ENCODE results near the gene HK2. TPM values are rescaled to one million over a fixed set of nuclear protein-coding genes. Genes with fewer than 3 reads are reported as not detected.
"Not testable (repeated sequence)": the region's sequence is repeated elsewhere in the genome, so short reads cannot be mapped to it uniquely, and the experiment has no call there.

HK2 gene
- total RNA-seq (2014; rRNA removed; shearing (Covaris generic)), result 0.09 and 1.0 TPM in 2 replicates

DNA sequence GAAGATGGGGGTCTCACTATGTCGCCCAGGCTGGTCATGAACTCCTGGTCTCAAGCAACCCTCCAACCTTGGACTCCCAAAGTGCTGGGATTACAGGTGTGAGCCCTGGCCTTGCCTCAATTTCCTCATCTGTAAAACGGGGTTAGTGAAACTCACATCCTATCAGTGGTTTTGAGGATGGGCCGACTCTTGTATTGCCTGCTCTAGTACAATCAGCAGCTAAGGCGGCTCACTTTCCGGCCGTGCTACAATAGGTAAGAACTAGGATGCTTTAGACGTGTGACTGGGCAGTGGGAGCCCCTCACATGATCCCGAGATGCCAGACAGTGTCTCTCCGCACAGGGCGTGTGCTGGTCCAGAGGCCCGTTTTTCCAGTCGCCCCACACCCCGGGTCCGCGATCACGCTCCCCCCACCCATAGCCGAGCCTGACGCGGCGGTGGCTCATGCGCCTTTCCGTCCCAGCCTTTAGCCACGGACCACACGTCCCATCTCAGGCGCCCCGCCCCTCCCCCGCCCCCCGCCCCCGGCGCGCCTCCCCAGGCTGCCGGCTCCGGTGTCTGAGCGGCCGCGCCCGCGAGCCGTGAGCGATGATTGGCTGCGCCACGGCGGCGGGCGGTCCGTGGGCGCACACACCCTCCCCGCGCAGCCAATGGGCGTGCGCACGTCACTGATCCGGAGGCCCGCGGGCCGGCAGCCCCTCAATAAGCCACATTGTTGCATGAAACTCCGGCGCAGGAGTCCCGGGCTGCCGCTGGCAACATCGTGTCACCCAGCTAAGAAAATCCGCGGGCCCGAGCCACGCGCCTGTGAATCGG, at the start of gene HK2:
TSS of gene HK2 (plus strand) at position 710 of the 816 bp plus-strand sequence. CDS start 454 bp downstream, outside the sequence.
- DNase-seq (ENCODE audit: low spot score), result no peak

DNA sequence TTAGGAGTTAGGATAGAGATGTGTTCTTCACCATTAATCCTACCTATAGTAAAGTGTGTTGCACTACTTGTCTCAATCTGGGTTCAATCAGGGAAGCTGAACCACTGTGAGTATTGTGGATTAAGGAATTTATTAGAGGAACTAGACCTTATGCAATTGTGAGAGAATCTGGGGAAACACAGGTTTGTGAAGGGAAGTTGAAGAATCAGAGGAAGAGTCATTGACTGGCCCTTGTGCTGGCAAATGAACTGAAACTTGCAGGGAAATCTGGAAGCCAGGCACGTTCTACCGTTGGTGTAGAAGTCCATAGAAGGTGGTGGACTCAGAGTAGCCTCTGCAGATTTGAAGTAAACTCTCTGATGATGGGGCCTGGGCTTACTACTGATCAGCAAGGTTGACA, 44.7 kb upstream of the HK2 start:
- no peak for DNase-seq (ENCODE audit: low spot score)

DNA sequence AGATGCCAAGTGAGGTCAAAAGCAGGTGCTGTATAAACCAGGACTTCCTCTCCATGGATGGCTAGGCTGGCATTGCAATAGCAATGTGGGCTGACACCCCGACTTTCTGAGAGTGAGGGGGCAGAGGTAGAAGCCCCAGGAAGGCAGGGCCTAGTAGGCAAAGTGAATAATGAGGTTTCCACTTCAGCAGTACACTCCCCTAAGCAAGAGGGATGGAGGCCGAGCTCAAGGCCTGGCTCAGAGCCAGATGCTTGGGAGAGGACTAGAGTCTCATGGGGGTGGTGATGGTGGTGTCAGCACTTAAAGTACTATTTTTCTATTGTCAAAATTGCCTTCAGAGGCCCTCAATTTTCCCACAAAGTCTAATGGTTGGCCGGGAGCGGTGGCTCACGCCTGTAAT, 41.6 kb upstream of the HK2 start:
- no peak for DNase-seq (ENCODE audit: low spot score)

DNA sequence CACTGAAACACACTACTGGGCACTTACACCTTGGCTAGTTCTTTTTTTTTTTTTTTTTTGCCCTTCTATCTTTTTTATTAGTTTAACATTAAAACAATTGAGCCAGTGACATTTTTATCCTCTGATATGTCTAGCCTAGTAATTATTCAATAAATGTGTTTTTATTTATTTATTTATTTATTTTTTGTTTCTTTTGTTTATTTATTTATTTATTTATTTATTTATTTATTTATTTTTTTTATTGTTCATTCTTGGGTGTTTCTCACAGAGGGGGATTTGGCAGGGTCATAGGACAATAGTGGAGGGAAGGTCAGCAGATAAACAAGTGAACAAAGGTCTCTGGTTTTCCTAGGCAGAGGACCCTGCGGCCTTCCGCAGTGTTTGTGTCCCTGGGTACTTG, 39.0 kb upstream of the HK2 start:
- not testable (repeated sequence) for DNase-seq (ENCODE audit: low spot score)

DNA sequence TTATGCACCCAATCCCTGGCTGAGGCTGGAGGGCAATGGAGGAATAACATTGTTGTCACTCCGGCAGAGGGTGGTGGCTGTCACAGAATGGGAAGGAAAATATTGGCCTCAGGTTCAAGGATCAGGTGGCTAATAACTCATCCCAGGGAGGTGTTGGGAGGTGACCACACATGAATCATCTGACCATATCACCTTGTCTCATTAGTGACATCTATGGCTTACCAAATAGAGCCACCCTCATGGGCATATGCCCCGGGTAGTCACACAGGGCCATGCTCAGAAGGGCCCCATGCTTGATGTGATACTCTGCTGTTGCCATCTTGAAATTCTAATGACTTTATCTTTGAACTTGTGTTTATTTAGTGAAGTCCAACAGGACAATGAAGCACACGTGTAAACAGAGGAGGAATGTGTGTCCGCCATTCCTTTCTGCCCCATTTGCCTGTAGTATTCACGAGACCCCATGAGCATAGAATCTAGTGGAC, 27.5 kb upstream of the HK2 start:
- DNase-seq (ENCODE audit: low spot score), result no peak

DNA sequence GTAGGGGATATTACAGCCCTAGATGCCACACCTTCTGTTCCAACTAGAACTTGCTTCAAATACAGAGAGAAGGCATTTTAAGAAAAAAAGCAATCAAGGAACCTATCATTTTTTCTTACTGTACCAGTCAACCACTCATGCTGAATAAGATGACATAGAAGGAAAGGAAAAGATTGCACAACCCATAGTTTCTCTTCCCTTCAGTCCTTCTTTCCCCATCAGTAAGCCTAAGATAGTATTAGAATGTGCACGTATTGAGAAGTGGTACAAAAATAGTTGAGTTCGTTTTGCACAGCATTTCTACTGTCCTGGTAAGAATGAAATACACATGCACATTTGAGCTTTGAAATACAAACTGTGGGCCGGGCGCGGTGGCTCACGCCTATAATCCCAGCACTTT, 27.0 kb upstream of the HK2 start:
- no peak for DNase-seq (ENCODE audit: low spot score)

DNA sequence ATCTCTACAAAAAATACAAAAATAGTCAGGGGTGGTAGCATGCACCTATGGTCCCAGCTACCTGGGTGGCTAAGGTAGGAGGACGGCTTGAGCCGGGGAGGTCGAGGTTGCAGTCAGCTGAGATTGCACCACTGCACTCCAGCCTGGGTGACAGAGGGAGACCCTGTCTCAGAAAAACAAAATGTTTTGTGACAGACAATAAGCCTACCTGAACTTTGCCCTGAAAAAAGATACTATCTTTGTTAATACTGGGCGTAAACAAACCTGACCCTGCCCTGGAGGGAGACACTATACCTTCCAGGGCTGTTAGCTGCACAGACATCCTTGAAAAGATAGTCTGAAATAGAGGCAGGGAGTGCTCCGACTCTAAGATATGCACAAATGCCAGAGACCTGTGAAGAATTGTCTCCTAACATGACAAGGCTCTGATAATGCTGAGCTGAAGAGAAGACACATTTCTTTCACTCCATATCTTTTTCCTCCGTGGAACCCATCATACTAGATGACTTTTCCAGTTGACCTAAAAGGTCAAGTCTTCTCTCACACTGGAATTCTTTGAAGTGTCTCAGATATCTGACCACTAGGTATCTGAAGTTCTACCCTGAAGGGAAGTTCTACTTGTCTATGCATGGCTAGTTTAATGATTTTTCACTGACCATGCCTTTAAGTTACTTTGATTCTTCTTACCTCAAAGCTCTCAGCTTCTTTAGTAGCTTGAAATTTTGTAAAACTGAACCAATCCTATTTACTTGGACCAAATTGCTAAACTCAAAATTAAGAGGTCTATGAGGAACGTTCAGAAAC, 20.9 kb upstream of the HK2 start:
- DNase-seq (ENCODE audit: low spot score), result no peak

DNA sequence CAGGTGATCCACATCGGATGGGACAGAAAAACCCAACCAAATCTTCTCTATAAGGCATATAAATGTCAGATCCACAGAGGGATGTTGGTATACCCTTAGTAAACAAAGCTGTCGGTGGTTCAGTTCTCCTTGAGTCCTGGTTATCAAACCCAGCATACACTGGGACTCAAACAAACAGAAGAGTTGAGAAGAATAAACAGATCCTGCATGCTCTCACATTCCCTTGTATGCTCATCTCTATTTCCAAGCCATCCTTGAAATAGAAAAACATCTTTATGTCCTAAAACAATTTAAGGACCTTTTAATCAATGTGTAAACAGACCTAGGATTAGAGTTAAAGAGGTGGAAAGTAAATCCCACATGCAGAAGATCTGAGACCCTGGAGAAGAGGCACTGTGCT, 19.8 kb upstream of the HK2 start:
- no peak for DNase-seq (ENCODE audit: low spot score)

DNA sequence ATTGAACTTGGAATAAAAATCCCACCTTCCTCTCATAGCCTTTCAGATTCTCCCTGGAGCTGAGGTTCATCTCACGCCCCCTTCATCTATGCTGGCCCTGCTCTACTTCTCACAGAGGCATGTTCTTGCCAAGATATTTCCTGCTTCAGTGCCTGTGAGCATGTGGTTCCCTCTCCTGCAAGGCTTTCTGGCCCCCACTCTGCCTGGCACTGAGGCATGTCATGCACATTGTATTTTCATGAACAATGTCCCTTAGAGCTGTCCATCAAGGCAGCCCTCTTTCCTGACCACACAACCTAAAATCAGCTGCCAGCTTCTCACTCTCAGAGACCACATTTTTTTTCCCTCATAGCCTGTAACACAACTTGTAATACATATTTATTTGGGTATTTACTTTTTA, 18.0 kb upstream of the HK2 start:
- DNase-seq (ENCODE audit: low spot score), result no peak

DNA sequence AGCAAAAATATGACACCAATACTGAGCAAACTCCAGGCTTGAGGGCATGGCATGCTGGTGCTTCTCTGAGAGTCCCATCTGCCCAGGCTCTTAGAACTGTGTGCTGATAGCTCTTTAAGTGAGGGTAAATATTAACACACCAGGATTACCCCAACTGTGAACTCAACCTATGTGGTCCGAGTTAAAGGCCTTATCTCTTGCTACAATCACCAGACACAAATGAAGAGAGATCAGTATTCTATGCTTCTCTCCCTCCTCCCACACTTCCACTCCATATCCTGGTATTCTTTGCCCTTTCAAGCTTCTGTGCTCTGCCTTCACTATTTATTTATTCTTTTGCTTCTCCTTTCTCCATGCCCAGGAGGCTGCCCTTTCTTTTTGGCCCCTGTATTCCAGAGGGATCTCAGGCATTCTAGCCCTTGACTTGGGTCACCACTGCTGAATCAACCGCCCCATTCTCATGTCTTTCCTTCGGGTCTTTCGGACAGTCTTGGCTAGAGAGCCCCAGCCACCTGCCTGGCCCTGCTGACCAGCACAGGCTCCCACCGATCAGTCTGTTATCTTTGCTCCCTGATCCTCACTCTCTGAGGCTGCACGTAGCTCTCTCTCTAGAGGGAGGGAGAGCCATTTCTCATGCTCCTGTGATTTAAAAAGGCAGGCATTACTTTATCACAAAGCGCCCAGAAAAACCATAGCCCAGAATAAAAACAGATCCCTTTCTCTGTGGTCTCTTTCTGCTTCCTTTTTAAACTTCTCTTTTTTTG, 17.2 kb upstream of the HK2 start:
- no peak for DNase-seq (ENCODE audit: low spot score)

DNA sequence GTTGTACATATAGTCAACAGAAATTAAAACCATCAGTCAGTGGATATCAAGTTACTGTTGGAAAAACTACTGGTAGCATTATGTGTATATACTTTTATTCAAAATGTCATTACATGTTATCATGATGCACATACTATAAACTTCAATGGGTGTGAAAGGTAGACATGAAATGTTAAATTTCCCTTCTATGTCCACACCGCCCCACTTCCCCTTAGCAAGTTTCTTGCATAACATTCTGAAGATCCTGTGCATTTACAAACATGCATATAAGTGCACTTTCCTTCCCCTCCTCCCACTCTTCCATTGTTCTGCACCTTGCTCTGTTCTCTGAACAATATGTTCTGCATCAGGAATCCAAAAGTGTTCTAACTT, 16.6 kb upstream of the HK2 start:
- no peak for DNase-seq (ENCODE audit: low spot score)

DNA sequence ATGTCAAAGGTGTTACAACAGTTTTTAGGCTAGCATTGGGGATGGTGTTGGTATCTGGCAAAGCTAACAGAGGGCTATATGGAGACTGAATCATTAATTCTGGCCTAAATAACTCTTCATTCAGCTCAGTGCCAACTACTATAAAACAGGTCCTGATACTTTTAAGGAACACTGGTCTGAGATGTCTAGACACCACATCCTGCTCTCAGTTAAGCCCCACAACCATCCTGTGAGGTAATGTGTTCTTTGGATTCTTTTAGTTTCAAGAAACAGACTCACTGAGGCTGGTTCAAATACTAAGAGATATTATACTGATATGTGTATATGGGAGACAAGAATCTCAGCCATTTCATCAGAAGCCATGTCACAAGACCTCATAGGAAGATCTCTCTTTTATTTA, 14.2 kb upstream of the HK2 start:
- no peak for DNase-seq (ENCODE audit: low spot score)

DNA sequence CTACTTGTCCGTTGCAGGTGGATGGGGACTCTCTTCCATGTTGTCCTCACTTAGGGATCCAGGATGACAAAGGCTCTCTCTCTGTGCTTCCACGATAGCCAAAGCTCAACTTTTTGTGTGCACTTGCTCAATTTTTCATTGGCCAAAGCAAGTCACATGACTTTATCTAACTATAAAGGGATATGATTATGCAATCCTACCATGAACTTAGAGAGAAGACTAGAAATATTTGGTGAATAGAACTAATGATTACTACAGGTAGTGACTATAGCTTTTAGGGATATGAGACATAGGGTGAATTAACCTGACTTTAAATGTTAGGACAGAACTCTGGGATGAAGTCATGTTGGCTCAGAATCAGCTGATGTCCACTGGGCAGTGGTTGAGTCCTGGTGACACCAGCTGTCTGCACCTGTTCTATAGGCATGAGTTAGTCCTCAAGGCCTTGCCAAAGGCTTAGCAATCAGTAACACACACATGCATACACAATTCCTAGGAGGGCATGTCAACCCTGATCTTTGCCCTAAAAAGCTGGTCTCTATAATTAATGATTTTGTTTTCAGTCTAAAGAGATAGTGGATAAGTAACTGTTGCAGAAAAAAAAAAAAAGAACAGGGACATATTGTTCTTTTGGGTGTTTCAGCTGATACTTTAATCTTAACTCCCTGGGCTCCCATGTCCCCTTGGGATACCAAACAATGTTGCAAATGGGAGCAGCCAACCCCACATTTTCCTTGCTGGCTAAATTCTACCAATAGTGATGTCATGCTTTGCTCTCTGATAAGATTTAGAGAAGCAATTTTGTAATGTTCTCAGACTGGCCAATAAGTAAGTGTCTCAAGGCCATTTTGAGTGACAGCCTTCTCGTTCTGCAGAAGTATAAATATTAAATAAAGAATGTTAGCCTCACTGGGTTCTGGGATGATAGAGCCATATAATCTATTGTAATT, 12.5 kb upstream of the HK2 start:
- DNase-seq (ENCODE audit: low spot score), result no peak

DNA sequence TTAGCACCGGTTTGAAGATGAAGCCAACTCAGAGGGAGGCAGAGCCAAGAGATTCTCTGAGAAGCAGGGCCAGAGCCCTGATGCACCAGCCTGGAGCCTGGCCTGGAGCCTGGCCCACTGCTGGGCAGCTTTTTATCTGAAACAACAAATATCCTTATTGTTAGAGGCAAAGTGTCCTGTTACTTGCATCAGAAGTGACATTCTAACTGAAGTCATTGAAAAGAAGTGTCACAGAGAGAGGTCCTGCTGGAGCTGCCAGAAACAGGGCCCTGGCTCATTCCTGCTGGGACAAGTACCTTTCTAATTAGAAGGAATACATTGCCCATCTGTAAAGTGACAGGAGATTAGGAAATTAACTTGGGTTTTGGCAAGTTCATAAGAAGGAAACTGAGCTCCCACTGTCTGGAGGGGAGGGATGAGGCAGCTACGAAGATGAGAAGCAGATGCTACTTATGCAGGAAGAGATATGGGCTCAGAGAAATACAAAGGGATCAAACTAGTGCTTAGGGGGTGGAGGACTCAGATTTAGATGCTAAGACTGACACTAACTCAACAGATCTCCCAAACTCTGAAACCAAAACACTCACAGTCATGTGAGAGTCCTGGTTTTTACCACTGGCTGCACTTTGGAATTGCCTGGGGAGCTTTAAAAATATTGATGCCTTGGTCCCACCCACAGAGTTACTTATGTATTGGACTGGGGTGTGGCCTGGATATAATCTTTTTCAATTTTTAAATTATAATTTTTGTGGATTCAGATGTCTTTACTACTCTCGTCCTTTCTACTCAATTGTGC, 11.0 kb upstream of the HK2 start:
- no peak for DNase-seq (ENCODE audit: low spot score)

DNA sequence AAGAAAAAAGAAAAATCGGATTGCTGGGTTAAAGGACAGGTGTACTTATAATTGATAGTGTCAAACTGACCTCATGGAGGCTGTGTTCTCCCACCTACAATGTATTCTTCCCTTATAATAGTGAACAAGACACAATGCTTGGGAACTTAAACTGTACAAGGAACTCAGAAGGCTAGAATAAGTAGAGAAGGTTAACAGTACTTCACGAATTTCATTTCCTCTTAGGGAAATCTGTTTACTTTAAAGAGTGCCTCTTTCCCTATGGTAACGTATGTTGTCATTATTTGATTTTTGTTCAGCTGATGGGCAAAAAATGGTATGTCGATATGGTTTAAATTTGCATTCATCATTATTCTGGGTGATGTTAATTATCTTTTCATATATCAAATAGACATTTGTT, 9.2 kb upstream of the HK2 start:
- DNase-seq (ENCODE audit: low spot score), result no peak

DNA sequence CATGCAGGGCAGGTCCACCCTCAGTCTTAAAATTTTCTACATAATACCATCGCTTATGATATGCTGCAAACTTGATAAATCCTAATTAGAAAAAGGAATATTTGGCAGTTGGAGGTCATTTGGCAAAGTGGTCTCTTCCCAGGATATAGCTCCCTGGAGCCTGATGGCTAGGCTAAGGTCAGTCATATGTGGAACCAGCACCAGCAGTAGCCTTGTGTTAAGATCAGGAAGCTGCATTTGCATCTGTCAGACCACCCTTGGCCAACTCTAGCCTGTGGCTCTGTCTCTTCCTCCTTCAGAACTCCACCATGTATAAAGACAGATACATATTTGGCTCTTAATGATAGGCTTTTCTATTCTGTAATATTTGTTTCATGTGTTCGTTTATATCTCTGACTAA, 5.4 kb upstream of the HK2 start:
- no peak for DNase-seq (ENCODE audit: low spot score)

DNA sequence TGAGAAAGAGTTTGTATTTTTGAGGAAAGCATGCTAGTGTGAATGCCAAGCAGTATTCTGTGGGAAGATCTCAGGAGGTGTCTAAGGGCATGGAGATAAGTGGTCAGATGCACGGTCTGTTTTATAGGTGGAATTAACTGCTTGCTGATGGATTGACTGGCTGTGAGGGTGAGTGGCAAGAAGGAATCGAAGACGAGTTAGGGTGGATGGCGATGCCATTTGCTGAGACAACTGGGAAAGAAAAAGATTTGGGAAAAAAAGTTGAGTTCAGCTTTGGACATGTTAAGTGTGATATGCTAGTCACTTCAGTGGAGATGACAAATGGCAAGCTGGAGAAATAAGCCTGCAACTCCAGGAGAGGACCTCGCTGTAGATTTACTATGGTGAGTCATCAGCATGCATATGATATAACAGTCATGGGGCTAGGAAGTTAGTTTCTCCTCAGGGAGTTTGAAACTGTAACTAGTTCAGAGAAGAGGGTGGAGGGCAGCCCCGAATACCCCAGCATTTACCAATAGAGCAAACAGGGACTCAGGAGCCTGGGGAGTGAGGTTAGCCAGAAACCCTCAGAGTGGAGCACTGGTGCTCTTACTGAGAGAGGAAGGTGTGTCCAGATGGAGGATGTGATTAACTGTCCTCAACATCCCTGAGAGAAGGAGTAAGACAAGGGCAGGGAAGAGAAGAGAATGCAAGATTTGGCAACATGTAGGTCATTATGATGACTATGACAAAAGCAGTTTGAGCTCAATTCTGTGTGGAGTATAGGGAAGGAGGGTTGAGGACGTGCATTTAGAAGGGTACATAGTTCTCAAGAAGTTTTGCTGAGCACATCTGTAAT, 2.0 kb upstream of the HK2 start:
- peak; percentile 65 for DNase-seq (ENCODE audit: low spot score)

DNA sequence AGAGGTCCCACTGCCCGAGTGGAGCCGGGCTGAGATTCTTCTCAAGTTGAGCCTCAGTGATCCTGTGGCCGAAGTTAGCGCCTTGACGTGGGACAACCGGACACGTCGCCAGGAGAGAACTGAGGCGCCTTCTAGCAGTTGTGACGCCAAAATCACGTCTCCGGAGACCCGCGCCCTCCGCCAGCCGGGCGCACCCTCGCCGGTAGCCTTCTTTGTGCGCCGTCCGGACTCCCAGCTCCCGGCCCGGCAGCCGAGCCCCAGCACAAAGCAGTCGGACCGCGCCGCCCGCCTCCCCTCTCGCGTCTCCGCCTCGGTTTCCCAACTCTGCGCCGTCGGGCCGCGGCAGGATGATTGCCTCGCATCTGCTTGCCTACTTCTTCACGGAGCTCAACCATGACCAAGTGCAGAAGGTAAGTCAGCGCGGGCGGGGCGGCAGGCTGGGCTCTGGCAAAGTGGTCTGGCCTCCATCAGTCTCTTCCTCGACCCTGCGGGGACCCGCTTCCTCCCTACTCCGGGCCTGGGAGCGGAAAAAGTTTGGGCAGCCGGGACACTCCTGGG, 386 bp downstream of the HK2 start:
- DNase-seq (ENCODE audit: low spot score), result not testable (repeated sequence)
